Measurements from ENCODE around the gene PDZRN3.

The PDZRN3 gene

DNA sequence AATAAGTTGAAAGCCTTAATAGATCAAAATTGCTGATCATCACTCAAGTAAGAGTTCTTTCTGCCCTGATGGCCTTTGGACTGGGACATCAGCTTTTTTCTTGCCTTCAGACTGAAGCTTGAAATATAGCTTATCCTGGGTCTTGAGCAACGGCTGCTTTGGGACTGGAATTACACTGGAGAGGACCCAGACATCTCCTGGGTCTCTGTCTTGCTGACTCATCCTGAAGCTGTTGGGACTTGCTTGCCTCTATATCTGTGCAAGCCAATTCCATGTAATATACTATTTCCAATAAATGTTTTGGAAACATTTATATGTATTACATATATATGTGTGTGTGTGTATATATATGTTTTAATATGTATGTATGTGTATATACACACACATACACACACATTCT, 260.2 kb downstream of the PDZRN3 start:
- Histone ChIP-seq H3K4me1 (ENCODE audit: control insufficient read depth in 1 of 2, insufficient read depth in 2 of 2, low read length in 2 of 2) (no peaks in the 10 kb centered on the region), H3K27ac (ENCODE audit: low read depth, low read length) (no peak overlapping the region), H3K14ac (ENCODE audit: low read length) (no peak overlapping the region), H4K12ac (ENCODE audit: low read depth, low read length) (no peak overlapping the region), H4K8ac (ENCODE audit: low read depth, low read length) (no peak overlapping the region), H2BK5ac (ENCODE audit: low read depth, low read length, poor library complexity) (no peak overlapping the region), H3K4me3 (ENCODE audit: low read depth, low read length) (no peak overlapping the region), H3K27me3 (ENCODE audit: insufficient read depth, low read length) (peaks cover 2% of the 10 kb centered on the region), H2BK12ac (ENCODE audit: low read length) (no peak overlapping the region), H3K79me2 (ENCODE audit: control insufficient read depth, insufficient read depth, low read length, poor library complexity) (no peaks in the 10 kb centered on the region), H3K9ac (ENCODE audit: low read length) (no peak overlapping the region), H3K23ac (ENCODE audit: low read length) (no peak overlapping the region), H3K79me1 (ENCODE audit: low read length) (no peaks in the 10 kb centered on the region), H4K91ac (ENCODE audit: low read depth, low read length) (no peak overlapping the region), H2AFZ (ENCODE audit: insufficient read depth, low read length, poor library complexity) (no peak overlapping the region), H2AK5ac (ENCODE audit: low read length) (no peak overlapping the region), H3K36me3 (ENCODE audit: control insufficient read depth in 1 of 2, insufficient read depth in 2 of 2, low read length in 2 of 2) (no peaks in the 10 kb centered on the region), H3K4me2 (ENCODE audit: low read length) (no peak overlapping the region), H3K9me3 (ENCODE audit: insufficient read depth, low read depth, low read length) (no peaks in the 10 kb centered on the region), H2BK120ac (ENCODE audit: insufficient read depth, low read length, poor library complexity) (no peak overlapping the region), H3K4ac (ENCODE audit: low read depth, low read length) (no peak overlapping the region), H3K18ac (ENCODE audit: low read length) (no peak overlapping the region)
- WGBS (ENCODE audit: extremely low coverage, insufficient coverage, insufficient read length): no CpG with 5 or more reads among the region's 1 CpG
- no peak for DNase-seq

DNA sequence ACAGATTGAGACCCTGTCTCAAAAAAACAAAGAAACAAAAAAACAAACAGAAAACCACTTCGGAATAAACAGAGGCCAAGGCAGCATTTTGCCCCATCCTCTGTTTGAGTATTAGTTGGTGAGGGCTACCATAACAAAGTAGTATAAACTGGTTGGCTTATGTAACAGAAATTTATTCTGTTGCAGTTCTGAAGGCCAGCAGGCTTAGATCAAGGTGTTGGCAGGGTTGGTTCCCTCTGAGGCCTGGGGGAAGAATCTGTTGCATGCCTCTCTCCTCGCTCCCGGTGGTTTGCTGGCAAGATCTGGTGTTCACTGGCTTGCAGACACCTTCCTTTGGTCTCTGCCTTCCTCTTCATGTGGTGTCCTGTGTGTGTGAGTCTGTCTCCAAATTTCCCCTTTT, 261.6 kb downstream of the PDZRN3 start:
- WGBS (ENCODE audit: extremely low coverage, insufficient coverage, insufficient read length): no CpG with 5 or more reads among the region's 3 CpGs
- DNase-seq: no peak
- Histone ChIP-seq H2BK5ac (ENCODE audit: low read depth, low read length, poor library complexity) (no peak overlapping the region), H3K27ac (ENCODE audit: low read depth, low read length) (no peak overlapping the region), H4K8ac (ENCODE audit: low read depth, low read length) (no peak overlapping the region), H2BK120ac (ENCODE audit: insufficient read depth, low read length, poor library complexity) (no peak overlapping the region), H3K4me2 (ENCODE audit: low read length) (no peak overlapping the region), H4K91ac (ENCODE audit: low read depth, low read length) (no peak overlapping the region), H3K79me2 (ENCODE audit: control insufficient read depth, insufficient read depth, low read length, poor library complexity) (no peaks in the 10 kb centered on the region), H3K18ac (ENCODE audit: low read length) (no peak overlapping the region), H3K4me1 (ENCODE audit: control insufficient read depth in 1 of 2, insufficient read depth in 2 of 2, low read length in 2 of 2) (no peaks in the 10 kb centered on the region), H4K12ac (ENCODE audit: low read depth, low read length) (no peak overlapping the region), H2AK5ac (ENCODE audit: low read length) (no peak overlapping the region), H3K9ac (ENCODE audit: low read length) (no peak overlapping the region), H3K14ac (ENCODE audit: low read length) (no peak overlapping the region), H3K4me3 (ENCODE audit: low read depth, low read length) (no peak overlapping the region), H3K36me3 (ENCODE audit: control insufficient read depth in 1 of 2, insufficient read depth in 2 of 2, low read length in 2 of 2) (no peaks in the 10 kb centered on the region), H3K4ac (ENCODE audit: low read depth, low read length) (no peak overlapping the region), H2AFZ (ENCODE audit: insufficient read depth, low read length, poor library complexity) (no peak overlapping the region), H3K9me3 (ENCODE audit: insufficient read depth, low read depth, low read length) (no peaks in the 10 kb centered on the region), H3K27me3 (ENCODE audit: insufficient read depth, low read length) (peaks cover 2% of the 10 kb centered on the region), H2BK12ac (ENCODE audit: low read length) (no peak overlapping the region), H3K79me1 (ENCODE audit: low read length) (no peaks in the 10 kb centered on the region), H3K23ac (ENCODE audit: low read length) (no peak overlapping the region)

DNA sequence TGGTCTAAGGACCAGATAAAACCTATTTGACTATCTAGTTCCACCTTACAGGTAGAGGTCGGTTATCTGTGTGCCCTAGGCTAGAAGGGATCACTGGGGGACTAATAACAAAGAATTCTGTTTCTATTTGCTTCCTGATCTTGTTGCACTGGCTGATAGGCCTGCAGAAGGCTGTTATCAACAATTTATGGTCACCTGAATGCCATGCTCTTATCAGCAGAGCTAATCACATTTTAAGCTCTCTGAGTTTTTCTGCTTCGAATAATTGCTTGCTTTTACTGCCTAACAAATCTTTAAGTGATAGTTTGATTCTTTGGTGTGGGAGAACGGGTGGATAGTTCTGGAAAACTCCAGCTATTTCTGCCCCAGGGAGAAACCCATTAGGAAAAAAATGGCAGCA, 263.1 kb downstream of the PDZRN3 start:
- H4K91ac ChIP-seq (ENCODE audit: low read depth, low read length): no peak overlapping the region
- peaks cover 2% of the 10 kb centered on the region for H3K27me3 ChIP-seq (ENCODE audit: insufficient read depth, low read length)
- no peak overlapping the region for H3K18ac ChIP-seq (ENCODE audit: low read length)
- H3K4ac ChIP-seq (ENCODE audit: low read depth, low read length): no peak overlapping the region
- no peak overlapping the region for H2BK5ac ChIP-seq (ENCODE audit: low read depth, low read length, poor library complexity)
- no peak overlapping the region for H2AK5ac ChIP-seq (ENCODE audit: low read length)
- H3K9ac ChIP-seq (ENCODE audit: low read length): no peak overlapping the region
- no peak overlapping the region for H2BK12ac ChIP-seq (ENCODE audit: low read length)
- no peak overlapping the region for H4K8ac ChIP-seq (ENCODE audit: low read depth, low read length)
- no peak overlapping the region for H3K23ac ChIP-seq (ENCODE audit: low read length)
- H3K36me3 ChIP-seq (ENCODE audit: control insufficient read depth in 1 of 2, insufficient read depth in 2 of 2, low read length in 2 of 2): no peaks in the 10 kb centered on the region
- H2BK120ac ChIP-seq (ENCODE audit: insufficient read depth, low read length, poor library complexity): no peak overlapping the region
- no peak overlapping the region for H3K27ac ChIP-seq (ENCODE audit: low read depth, low read length)
- H3K14ac ChIP-seq (ENCODE audit: low read length): no peak overlapping the region
- H3K4me3 ChIP-seq (ENCODE audit: low read depth, low read length): no peak overlapping the region
- H3K4me1 ChIP-seq (ENCODE audit: control insufficient read depth in 1 of 2, insufficient read depth in 2 of 2, low read length in 2 of 2): no peaks in the 10 kb centered on the region
- no peak overlapping the region for H4K12ac ChIP-seq (ENCODE audit: low read depth, low read length)
- no peak overlapping the region for H3K4me2 ChIP-seq (ENCODE audit: low read length)
- no CpG with 5 or more reads among the region's 3 CpGs for WGBS (ENCODE audit: extremely low coverage, insufficient coverage, insufficient read length)
- H2AFZ ChIP-seq (ENCODE audit: insufficient read depth, low read length, poor library complexity): no peak overlapping the region
- DNase-seq: peak in 1 of 2 donors; percentile 12
- no peaks in the 10 kb centered on the region for H3K79me1 ChIP-seq (ENCODE audit: low read length)
- no peaks in the 10 kb centered on the region for H3K79me2 ChIP-seq (ENCODE audit: control insufficient read depth, insufficient read depth, low read length, poor library complexity)
- no peaks in the 10 kb centered on the region for H3K9me3 ChIP-seq (ENCODE audit: insufficient read depth, low read depth, low read length)

DNA sequence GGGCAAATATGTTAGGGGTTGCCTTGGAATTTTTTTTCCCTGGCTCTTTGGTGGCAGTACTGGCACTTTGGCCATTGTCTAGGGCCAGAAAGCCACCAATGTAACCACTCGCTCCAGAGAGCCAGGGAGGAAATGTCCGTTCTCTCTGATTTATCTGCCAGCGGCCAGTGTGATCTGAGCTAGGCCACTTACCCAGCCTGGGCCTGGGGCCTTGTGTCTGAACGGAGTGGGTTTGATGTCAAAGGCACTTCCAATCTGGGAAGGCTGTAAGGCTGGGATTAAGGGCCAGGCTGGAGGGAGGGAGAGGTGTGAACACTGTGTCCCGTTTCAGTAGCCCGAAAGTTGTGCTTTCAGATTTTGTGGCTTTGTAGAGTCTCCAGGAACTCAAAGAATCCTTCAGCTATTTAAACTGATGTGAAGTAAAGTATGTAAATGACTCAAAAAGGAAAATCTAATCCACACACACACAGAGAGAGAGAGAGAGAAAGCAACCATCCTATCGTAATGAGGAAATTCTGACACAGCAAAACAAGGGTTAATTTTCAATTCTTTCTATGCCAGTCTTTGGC, 271.0 kb downstream of the PDZRN3 start:
- Histone ChIP-seq H2BK120ac (ENCODE audit: insufficient read depth, low read length, poor library complexity) (no peak overlapping the region), H2AFZ (ENCODE audit: insufficient read depth, low read length, poor library complexity) (no peak overlapping the region), H2BK12ac (ENCODE audit: low read length) (no peak overlapping the region), H3K36me3 (ENCODE audit: control insufficient read depth in 1 of 2, insufficient read depth in 2 of 2, low read length in 2 of 2) (no peaks in the 10 kb centered on the region), H3K9ac (ENCODE audit: low read length) (no peak overlapping the region), H3K4me2 (ENCODE audit: low read length) (no peak overlapping the region), H2AK5ac (ENCODE audit: low read length) (no peak overlapping the region), H3K23ac (ENCODE audit: low read length) (no peak overlapping the region), H3K27me3 (ENCODE audit: insufficient read depth, low read length) (no peaks in the 10 kb centered on the region), H2BK5ac (ENCODE audit: low read depth, low read length, poor library complexity) (no peak overlapping the region), H3K4ac (ENCODE audit: low read depth, low read length) (no peak overlapping the region), H4K12ac (ENCODE audit: low read depth, low read length) (no peak overlapping the region), H4K91ac (ENCODE audit: low read depth, low read length) (no peak overlapping the region), H3K4me1 (ENCODE audit: control insufficient read depth in 1 of 2, insufficient read depth in 2 of 2, low read length in 2 of 2) (peaks cover 0 to 3% of the 10 kb centered on the region in 2 experiments), H3K79me2 (ENCODE audit: control insufficient read depth, insufficient read depth, low read length, poor library complexity) (no peaks in the 10 kb centered on the region), H4K8ac (ENCODE audit: low read depth, low read length) (no peak overlapping the region), H3K4me3 (ENCODE audit: low read depth, low read length) (no peak overlapping the region), H3K27ac (ENCODE audit: low read depth, low read length) (no peak overlapping the region), H3K18ac (ENCODE audit: low read length) (no peak overlapping the region), H3K14ac (ENCODE audit: low read length) (no peak overlapping the region), H3K79me1 (ENCODE audit: low read length) (peaks cover 2% of the 10 kb centered on the region), H3K9me3 (ENCODE audit: insufficient read depth, low read depth, low read length) (no peaks in the 10 kb centered on the region)
- peak in 1 of 2 donors; percentile 31 for DNase-seq
- no CpG with 5 or more reads among the region's 7 CpGs for WGBS (ENCODE audit: extremely low coverage, insufficient coverage, insufficient read length)
